H9 (cell line): ENCODE measurements around the gene APOBEC3G. TPM values are rescaled to one million over a fixed set of nuclear protein-coding genes. Genes with fewer than 3 reads are reported as not detected.

Source experiments
- DNase-seq: peaks from one replicate; pipeline ENCODE4 v3.0.0-alpha.2; 2017
- H2AFZ ChIP-seq: one replicate; pipeline ENCODE4 v1.6.1; 2013; ENCODE audit warnings: mild to moderate bottlenecking, low read length, control low read depth, moderate library complexity
- H2AK5ac ChIP-seq: 2 replicates; pipeline ENCODE4 v1.6.1; 2013; ENCODE audit warnings: low read length, control low read depth, mixed read lengths; ENCODE audit not compliant: insufficient read length
- H2BK120ac ChIP-seq: one replicate; pipeline ENCODE4 v1.6.1; 2013; ENCODE audit warnings: low read depth, mild to moderate bottlenecking, low read length, control low read depth, inconsistent platforms; ENCODE audit not compliant: poor library complexity, severe bottlenecking
- H2BK12ac ChIP-seq: 2 replicates; pipeline ENCODE4 v1.6.1; 2013; ENCODE audit warnings: low read length, control low read depth, mixed read lengths, low read depth; ENCODE audit not compliant: insufficient read length
- H2BK15ac ChIP-seq: 2 replicates; pipeline ENCODE4 v1.6.1; 2013; ENCODE audit warnings: low read depth, low read length, control low read depth
- H2BK20ac ChIP-seq: one replicate; pipeline ENCODE4 v1.6.1; 2013; ENCODE audit warnings: low read depth, mild to moderate bottlenecking, low read length, control low read depth, inconsistent platforms; ENCODE audit not compliant: poor library complexity, severe bottlenecking
- H2BK5ac ChIP-seq: 2 replicates; pipeline ENCODE4 v1.6.1; 2013; ENCODE audit warnings: low read length, control low read depth, mixed read lengths; ENCODE audit not compliant: insufficient read length
- H3K14ac ChIP-seq: 2 replicates; pipeline ENCODE4 v1.6.1; 2013; ENCODE audit warnings: low read length, control low read depth; ENCODE audit not compliant: insufficient read depth
- H3K18ac ChIP-seq: 2 replicates; pipeline ENCODE4 v1.6.1; 2013; ENCODE audit warnings: low read depth, mild to moderate bottlenecking, mixed read lengths, low read length, control low read depth; ENCODE audit not compliant: insufficient read length
- H3K23ac ChIP-seq: 2 replicates; pipeline ENCODE4 v1.6.1; 2013; ENCODE audit warnings: low read length, control low read depth, mixed read lengths, low read depth; ENCODE audit not compliant: insufficient read length
- H3K23me2 ChIP-seq: 2 replicates; pipeline ENCODE4 v1.6.1; 2013; ENCODE audit warnings: low read depth, mild to moderate bottlenecking, mixed read lengths, low read length, control low read depth; ENCODE audit not compliant: insufficient read length, poor library complexity, severe bottlenecking
- H3K27ac ChIP-seq: 2 replicates; pipeline ENCODE4 v1.5.1; 2013; ENCODE audit warnings: low read length, control low read depth, mixed read lengths, low read depth; ENCODE audit not compliant: insufficient read length
- H3K27me3 ChIP-seq: 2 replicates; pipeline ENCODE4 v1.6.1; 2013; ENCODE audit warnings: low read length, control low read depth, inconsistent platforms; ENCODE audit not compliant: insufficient read depth
- H3K4ac ChIP-seq: 2 replicates; pipeline ENCODE4 v1.6.1; 2013; ENCODE audit warnings: low read depth, mild to moderate bottlenecking, control low read depth, inconsistent platforms, low read length, moderate library complexity
- H3K4me1 ChIP-seq: 2 replicates; pipeline ENCODE4 v1.6.1; 2013; ENCODE audit warnings: low read length, control low read depth, inconsistent platforms; ENCODE audit not compliant: insufficient read depth
- H3K4me2 ChIP-seq: 2 replicates; pipeline ENCODE4 v1.6.1; 2013; ENCODE audit warnings: low read length, control low read depth, mixed read lengths; ENCODE audit not compliant: insufficient read length, insufficient read depth
- H3K56ac ChIP-seq: 2 replicates; pipeline ENCODE4 v1.6.1; 2013; ENCODE audit warnings: low read depth, mild to moderate bottlenecking, mixed read lengths, low read length, control low read depth; ENCODE audit not compliant: insufficient read length
- H3K79me1 ChIP-seq: 2 replicates; pipeline ENCODE4 v1.6.1; 2013; ENCODE audit warnings: low read depth, mild to moderate bottlenecking, moderate library complexity, low read length, control low read depth, inconsistent platforms; ENCODE audit not compliant: insufficient read depth, poor library complexity, severe bottlenecking
- H3K79me2 ChIP-seq: 2 replicates; pipeline ENCODE4 v1.6.1; 2013; ENCODE audit warnings: low read length, control low read depth, inconsistent platforms; ENCODE audit not compliant: insufficient read depth
- H3K9ac ChIP-seq: 2 replicates; pipeline ENCODE4 v1.6.1; 2013; ENCODE audit warnings: low read length, control low read depth, mixed read lengths; ENCODE audit not compliant: insufficient read length; ENCODE audit errors: extremely low read depth
- H3K9me3 ChIP-seq: one replicate; pipeline ENCODE4 v1.6.1; 2013; ENCODE audit warnings: low read depth, low read length, inconsistent platforms; ENCODE audit not compliant: control insufficient read depth
- H3T11ph ChIP-seq: one replicate; pipeline ENCODE4 v1.6.1; 2013; ENCODE audit warnings: mild to moderate bottlenecking, low read length, control low read depth, inconsistent platforms
- H4K20me1 ChIP-seq: one replicate; pipeline ENCODE4 v1.6.1; 2013; ENCODE audit not compliant: control insufficient read depth, insufficient read length, insufficient read depth
- H4K5ac ChIP-seq: 2 replicates; pipeline ENCODE4 v1.6.1; 2013; ENCODE audit warnings: low read depth, mild to moderate bottlenecking, mixed read lengths, low read length, control low read depth; ENCODE audit not compliant: insufficient read length
- H4K8ac ChIP-seq: replicated peaks from 2 replicates; pipeline ENCODE4 v1.6.1; 2013; ENCODE audit warnings: low read length, control low read depth, mixed read lengths, low read depth; ENCODE audit not compliant: insufficient read length
- H4K91ac ChIP-seq: 2 replicates; pipeline ENCODE4 v1.6.1; 2013; ENCODE audit warnings: low read depth, mild to moderate bottlenecking, moderate library complexity, mixed read lengths, low read length, control low read depth; ENCODE audit not compliant: insufficient read length
- H3K27ac Mint-ChIP-seq, 3 experiments: 2 replicates in 2 of 3; 3 replicates in 1 of 3; pipeline ENCODE4 v1.8.0; 2020 to 2021; ENCODE audit warnings: mixed read lengths in 3 of 3, mild to moderate bottlenecking in 1 of 3, moderate library complexity in 1 of 3
- H3K27me3 Mint-ChIP-seq: 2 replicates; pipeline ENCODE4 v1.8.0; 2021; ENCODE audit warnings: low read depth, mild to moderate bottlenecking, moderate library complexity, mixed read lengths
- H3K36me3 Mint-ChIP-seq, 3 experiments: 2 replicates in 2 of 3; 3 replicates in 1 of 3; pipeline ENCODE4 v1.8.0; 2020 to 2021; ENCODE audit warnings: low read depth in 3 of 3, mixed read lengths in 3 of 3; ENCODE audit not compliant: insufficient read depth in 1 of 3
- H3K4me1 Mint-ChIP-seq, 2 experiments: 2 replicates each; pipeline ENCODE4 v1.8.0; 2020; ENCODE audit warnings: mixed read lengths in 2 of 2
- H3K4me3 Mint-ChIP-seq, 2 experiments: 2 replicates in 1 of 2; 3 replicates in 1 of 2; pipeline ENCODE4 v1.8.0; 2020 to 2021; ENCODE audit warnings: mild to moderate bottlenecking in 2 of 2, mixed read lengths in 2 of 2, moderate library complexity in 1 of 2
- H3K9me3 Mint-ChIP-seq, 2 experiments: 2 replicates in 1 of 2; 3 replicates in 1 of 2; pipeline ENCODE4 v1.8.0; 2020; ENCODE audit warnings: mild to moderate bottlenecking in 2 of 2, mixed read lengths in 2 of 2, moderate library complexity in 1 of 2
- WGBS: extraction: QIAGEN DNeasy Blood & Tissue Kit; methylation state at CpG from one replicate; pipeline ENCODE4 v1.1.7; 2013; ENCODE audit warnings: missing lambda C conversion rate, low lambda C conversion rate, mixed read lengths; ENCODE audit not compliant: insufficient read length; ENCODE audit errors: extremely low coverage; 5-methylcytosine and 5-hydroxymethylcytosine counted together
- total RNA-seq: library from RNA; stranded (reverse); gene quantifications from 2 replicates; pipeline ENCODE4 v1.2.1, GENCODE V29; 2021
- TF ChIP-seq, protein P1 (sequence below): fragments of 200-600 bp; sonication (generic); conservative IDR thresholded peaks from 3 replicates; pipeline ENCODE4 v1.8.0; 2021; ENCODE audit warnings: antibody characterized with exemption, mild to moderate bottlenecking

APOBEC3G gene
- total RNA-seq, 1 experiment from 2014 or later: 2.4 TPM

DNA sequence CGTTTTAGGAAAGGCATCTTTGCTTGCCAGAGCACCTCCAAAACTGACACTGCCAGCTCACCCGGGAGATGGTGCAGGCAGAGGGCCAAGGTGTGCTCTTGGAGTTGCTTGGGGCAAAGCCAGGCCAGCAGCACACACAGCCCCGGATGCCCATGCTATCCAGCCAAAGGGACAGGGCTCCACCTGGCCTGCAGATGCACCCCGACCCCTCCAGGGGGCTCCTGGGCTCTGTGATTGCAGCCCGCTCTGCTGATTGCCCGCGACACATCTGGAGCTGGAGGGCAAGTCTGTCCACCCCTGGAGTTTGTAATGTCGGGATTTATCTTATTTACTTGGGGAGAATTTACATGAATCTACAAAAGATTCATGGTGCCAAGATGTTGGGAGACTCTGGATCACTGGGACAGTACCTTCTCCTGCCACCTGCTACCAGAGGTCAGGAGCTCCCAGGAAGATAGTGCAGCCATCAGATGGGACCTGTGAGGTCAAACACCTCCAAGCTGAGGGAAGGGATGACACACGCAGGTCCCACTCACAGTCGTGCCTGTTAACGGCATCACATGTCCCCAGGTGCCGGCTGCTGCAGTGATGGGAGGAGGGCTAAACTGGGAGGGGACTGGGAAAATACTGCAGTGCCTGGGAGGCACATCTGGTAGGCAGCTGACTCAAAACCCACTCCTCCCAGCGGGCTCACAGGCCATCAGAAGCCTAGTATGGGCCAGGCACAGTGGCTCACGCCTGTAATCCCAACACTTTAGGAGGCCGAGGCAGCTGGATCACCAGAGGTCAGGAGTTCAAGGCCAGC lies 58.2 kb downstream of the APOBEC3G start:
- H4K8ac ChIP-seq: no peak overlapping the region
- no peak overlapping the region for H2BK12ac ChIP-seq
- no peak overlapping the region for H2AFZ ChIP-seq
- H2BK20ac ChIP-seq: no peak overlapping the region
- H4K91ac ChIP-seq: no peak overlapping the region
- H3K4me1 ChIP-seq: peaks cover 4% of the 10 kb centered on the region; the same call in 1 of the 2 replicates
- no peak overlapping the region for H3K4me3 Mint-ChIP-seq
- H3K27ac Mint-ChIP-seq: no peak overlapping the region; a peak in 1 of 7 replicates
- H3K9me3 Mint-ChIP-seq: no peaks in the 10 kb centered on the region
- TF ChIP-seq, protein P1, sequence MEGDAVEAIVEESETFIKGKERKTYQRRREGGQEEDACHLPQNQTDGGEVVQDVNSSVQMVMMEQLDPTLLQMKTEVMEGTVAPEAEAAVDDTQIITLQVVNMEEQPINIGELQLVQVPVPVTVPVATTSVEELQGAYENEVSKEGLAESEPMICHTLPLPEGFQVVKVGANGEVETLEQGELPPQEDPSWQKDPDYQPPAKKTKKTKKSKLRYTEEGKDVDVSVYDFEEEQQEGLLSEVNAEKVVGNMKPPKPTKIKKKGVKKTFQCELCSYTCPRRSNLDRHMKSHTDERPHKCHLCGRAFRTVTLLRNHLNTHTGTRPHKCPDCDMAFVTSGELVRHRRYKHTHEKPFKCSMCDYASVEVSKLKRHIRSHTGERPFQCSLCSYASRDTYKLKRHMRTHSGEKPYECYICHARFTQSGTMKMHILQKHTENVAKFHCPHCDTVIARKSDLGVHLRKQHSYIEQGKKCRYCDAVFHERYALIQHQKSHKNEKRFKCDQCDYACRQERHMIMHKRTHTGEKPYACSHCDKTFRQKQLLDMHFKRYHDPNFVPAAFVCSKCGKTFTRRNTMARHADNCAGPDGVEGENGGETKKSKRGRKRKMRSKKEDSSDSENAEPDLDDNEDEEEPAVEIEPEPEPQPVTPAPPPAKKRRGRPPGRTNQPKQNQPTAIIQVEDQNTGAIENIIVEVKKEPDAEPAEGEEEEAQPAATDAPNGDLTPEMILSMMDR: peak; percentile 87
- H3K23ac ChIP-seq: no peak overlapping the region
- H2BK15ac ChIP-seq: no peak overlapping the region
- no peak overlapping the region for H3K9ac ChIP-seq
- H4K20me1 ChIP-seq: no peaks in the 10 kb centered on the region
- no peak overlapping the region for H4K5ac ChIP-seq
- no peak overlapping the region for H2BK120ac ChIP-seq
- no peaks in the 10 kb centered on the region for H3K36me3 Mint-ChIP-seq
- no peaks in the 10 kb centered on the region for H3K79me2 ChIP-seq
- H2BK5ac ChIP-seq: no peak overlapping the region
- no peak overlapping the region for H3K4me2 ChIP-seq
- WGBS: no CpG with 5 or more reads among the region's 15 CpGs
- DNase-seq: peak; percentile 90
- H3K4ac ChIP-seq: no peak overlapping the region
- no peaks in the 10 kb centered on the region; the same call in 1 of the 2 replicates for H3K27me3 Mint-ChIP-seq
- H3K4me1 Mint-ChIP-seq: peaks cover 24 to 36% of the 10 kb centered on the region in 2 experiments
- no peak overlapping the region for H3K14ac ChIP-seq
- no peaks in the 10 kb centered on the region for H3K27me3 ChIP-seq
- H3K79me1 ChIP-seq: no peaks in the 10 kb centered on the region
- no peak overlapping the region for H3K18ac ChIP-seq
- no peaks in the 10 kb centered on the region for H3K9me3 ChIP-seq
- no peak overlapping the region for H3K56ac ChIP-seq
- H3T11ph ChIP-seq: no peak overlapping the region
- H2AK5ac ChIP-seq: no peak overlapping the region
- no peak overlapping the region for H3K27ac ChIP-seq
- H3K23me2 ChIP-seq: no peaks in the 10 kb centered on the region
